Uterus (tissue), 4 donors: ENCODE results near the gene SP110. TPM values are rescaled to one million over a fixed set of nuclear protein-coding genes. Genes with fewer than 3 reads are reported as not detected.
"Not testable (repeated sequence)": the region's sequence is repeated elsewhere in the genome, so short reads cannot be mapped to it uniquely, and the experiment has no call there.

Experiments used
- DNase-seq, 2 donors: peaks; one replicate each; pipeline ENCODE4 v3.0.0-alpha.2; 2019 to 2020
- H3K27ac ChIP-seq, 2 donors: fragments of 200-600 bp; sonication (generic); 1 replicate in 1 of 2; 2 replicates in 1 of 2; pipeline ENCODE4 v1.5.1; 2016 to 2018
- H3K27me3 ChIP-seq, 2 donors: fragments of 200-600 bp; sonication (generic); one replicate each; pipeline ENCODE4 v1.5.1; 2018 to 2019; ENCODE audit warnings: control low read depth in 1 of 2
- H3K36me3 ChIP-seq, 2 donors: fragments of 200-600 bp; sonication (generic); one replicate each; pipeline ENCODE4 v1.5.1; 2019; ENCODE audit warnings: control low read depth in 1 of 2
- H3K4me1 ChIP-seq, 2 donors: fragments of 200-600 bp; sonication (generic); one replicate each; pipeline ENCODE4 v1.5.1; 2018 to 2019; ENCODE audit warnings: control low read depth in 1 of 2
- H3K4me3 ChIP-seq, 2 donors: fragments of 200-600 bp; sonication (generic); 1 replicate in 1 of 2; 2 replicates in 1 of 2; pipeline ENCODE4 v1.5.1; 2018 to 2019; ENCODE audit warnings: mild to moderate bottlenecking in 1 of 2
- H3K9me3 ChIP-seq, 2 donors: fragments of 200-600 bp; sonication (generic); one replicate each; pipeline ENCODE4 v1.5.1; 2019; ENCODE audit warnings: control low read depth in 1 of 2
- POLR2A ChIP-seq, 2 donors: fragments of 450-650 bp; IDR thresholded peaks; one replicate each; pipeline ENCODE4 v1.6.1; 2016; ENCODE audit warnings: antibody characterized with exemption in 2 of 2, mild to moderate bottlenecking in 1 of 2, moderate library complexity in 1 of 2
- intact Hi-C: fragments of 100-400 bp; cut with DNase I; formaldehyde crosslinking; loops from one replicate; pipeline ENCODE4 v1.15.1; 2023; ENCODE audit warnings: low total_unique reads
- total RNA-seq, 4 donors: library from RNA; depleted of rRNA in 3 of 4; stranded (reverse); fragments of >200 nt in 3 of 4; gene quantifications; one replicate each; pipeline versions ENCODE4 v1.1.0 to v1.2.4, GENCODE V29; 2014 to 2023
- TF ChIP-seq, protein P1 (sequence below), 4 experiments: fragments of 200-600 bp in 2 of 4; fragments of 450-650 bp in 2 of 4; sonication (generic) in 2 of 4; IDR thresholded peaks; one replicate each; pipeline ENCODE4 v1.5.1; 2016 to 2019; ENCODE audit warnings: antibody characterized with exemption in 4 of 4, mild to moderate bottlenecking in 2 of 4, moderate library complexity in 1 of 4
- donor health status: DM: yes; HTN: yes; CAD: no.

Gene SP110
- total RNA-seq, 4 donors from 2014 or later: 10.5 to 77.9 (median 23.8) TPM

DNA sequence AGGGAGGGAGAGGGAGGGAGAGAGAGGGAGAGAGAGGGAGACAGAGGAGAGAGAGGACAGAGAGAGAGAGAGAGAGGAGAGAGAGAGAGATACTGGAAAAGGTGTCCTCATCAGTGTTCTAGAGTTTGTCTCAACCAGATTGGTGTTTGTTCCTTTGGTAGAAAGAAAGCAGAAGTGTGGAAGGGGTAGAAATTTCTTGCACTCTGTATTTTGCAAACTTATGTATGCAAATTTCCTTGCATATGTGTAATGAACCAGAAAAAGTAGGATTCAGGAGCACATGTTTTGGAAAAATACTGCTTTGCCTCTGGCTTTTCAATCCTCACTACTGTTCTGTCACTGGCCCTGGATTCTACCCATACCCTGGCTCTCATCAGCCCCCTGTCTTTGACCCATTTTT is 4.7 kb upstream of the SP110 start:
- Histone ChIP-seq H3K4me1 (no peaks in the 10 kb centered on the region), H3K4me3 (no peak overlapping the region), H3K27ac (no peak overlapping the region), H3K27me3 (no peaks in the 10 kb centered on the region), H3K36me3 (no peaks in the 10 kb centered on the region), H3K9me3 (no peaks in the 10 kb centered on the region)
- no peak for DNase-seq
- no peak for TF ChIP-seq POLR2A (IDR thresholded peaks at IDR 0.05)
- TF ChIP-seq, protein P1, sequence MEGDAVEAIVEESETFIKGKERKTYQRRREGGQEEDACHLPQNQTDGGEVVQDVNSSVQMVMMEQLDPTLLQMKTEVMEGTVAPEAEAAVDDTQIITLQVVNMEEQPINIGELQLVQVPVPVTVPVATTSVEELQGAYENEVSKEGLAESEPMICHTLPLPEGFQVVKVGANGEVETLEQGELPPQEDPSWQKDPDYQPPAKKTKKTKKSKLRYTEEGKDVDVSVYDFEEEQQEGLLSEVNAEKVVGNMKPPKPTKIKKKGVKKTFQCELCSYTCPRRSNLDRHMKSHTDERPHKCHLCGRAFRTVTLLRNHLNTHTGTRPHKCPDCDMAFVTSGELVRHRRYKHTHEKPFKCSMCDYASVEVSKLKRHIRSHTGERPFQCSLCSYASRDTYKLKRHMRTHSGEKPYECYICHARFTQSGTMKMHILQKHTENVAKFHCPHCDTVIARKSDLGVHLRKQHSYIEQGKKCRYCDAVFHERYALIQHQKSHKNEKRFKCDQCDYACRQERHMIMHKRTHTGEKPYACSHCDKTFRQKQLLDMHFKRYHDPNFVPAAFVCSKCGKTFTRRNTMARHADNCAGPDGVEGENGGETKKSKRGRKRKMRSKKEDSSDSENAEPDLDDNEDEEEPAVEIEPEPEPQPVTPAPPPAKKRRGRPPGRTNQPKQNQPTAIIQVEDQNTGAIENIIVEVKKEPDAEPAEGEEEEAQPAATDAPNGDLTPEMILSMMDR (IDR thresholded peaks at IDR 0.05): no peak
- intact Hi-C loops: no loop called here

DNA sequence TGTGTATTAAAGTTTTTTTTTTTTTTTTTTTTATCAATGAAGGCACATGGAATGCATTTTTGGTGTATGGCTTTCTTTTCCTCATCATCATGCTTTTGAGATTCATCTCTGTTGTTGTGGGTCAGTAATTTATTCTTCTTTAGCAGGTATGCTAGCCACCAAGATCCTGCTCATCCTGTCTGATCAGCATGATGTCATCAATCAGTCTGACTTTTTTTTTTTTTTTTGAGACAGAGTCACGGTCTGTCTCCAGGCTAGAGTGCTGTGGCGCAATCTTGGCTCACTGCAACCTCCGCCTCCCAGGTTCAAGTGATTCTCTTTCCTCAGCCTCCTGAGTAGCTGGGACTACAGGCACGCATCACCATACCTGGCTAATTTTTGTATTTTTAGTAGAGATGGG is 3.0 kb upstream of the SP110 start:
- DNase-seq, H3K27ac ChIP-seq, H3K27me3 ChIP-seq, H3K9me3 ChIP-seq, H3K4me3 ChIP-seq, H3K4me1 ChIP-seq, H3K36me3 ChIP-seq, intact Hi-C loops: not testable (repeated sequence)

DNA sequence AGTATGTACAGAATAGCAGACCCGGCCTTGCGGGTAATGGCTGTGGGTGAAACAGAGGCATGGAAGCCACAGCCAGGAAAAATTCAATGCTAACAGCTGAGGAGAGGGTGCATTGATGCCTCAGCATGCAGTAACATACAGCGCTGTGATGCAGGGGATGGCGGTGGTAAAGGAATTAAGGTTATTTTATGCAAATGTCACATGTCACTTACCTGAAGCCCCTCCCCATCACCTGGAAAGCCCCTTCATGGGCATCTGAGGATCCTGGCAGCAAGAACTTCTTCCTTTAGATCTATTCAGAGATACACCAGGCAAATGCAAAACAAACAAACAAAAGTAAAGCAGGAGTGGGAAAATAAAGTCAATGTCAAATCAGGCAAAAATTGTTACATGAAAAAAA is 1.7 kb upstream of the SP110 start:
- peaks cover 0 to 3% of the 10 kb centered on the region in 2 donors for H3K4me1 ChIP-seq
- H3K9me3 ChIP-seq: no peaks in the 10 kb centered on the region
- H3K36me3 ChIP-seq: no peaks in the 10 kb centered on the region
- no peaks in the 10 kb centered on the region for H3K27me3 ChIP-seq
- intact Hi-C loops: no loop called here
- no peak for TF ChIP-seq POLR2A (IDR thresholded peaks at IDR 0.05)
- TF ChIP-seq, protein P1 (IDR thresholded peaks at IDR 0.05): no peak
- H3K4me3 ChIP-seq: no peak overlapping the region
- DNase-seq: no peak
- H3K27ac ChIP-seq: no peak overlapping the region

DNA sequence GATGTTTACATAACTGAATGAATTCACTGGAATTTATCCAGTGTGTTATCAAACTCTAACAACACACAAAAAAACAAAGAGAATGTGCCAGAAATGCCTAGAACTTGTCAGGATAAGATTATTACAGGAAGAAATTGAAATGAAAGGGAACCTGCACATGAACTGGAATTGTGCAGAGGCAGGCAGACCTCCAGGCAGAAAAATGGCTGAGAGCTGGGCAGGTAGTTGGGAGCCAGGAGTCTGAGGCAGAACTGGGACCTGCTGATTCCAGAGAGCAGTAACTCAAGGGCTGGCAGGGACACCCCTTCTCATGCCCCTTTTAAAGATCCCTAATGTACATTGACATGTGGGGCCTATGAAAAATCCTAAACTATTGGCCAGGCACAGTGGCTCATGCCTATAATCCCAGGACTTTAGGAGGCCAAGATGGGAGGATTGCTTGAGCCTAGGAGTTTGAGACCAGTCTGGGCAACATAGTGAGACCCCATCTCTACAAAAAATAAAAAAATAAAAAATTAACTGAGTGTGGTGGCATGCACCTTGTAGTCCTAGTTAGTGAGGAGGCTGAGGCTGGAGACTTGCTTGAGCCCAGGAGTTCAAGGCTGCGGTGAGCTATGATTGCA is 674 bp upstream of the SP110 start:
- H3K36me3 ChIP-seq: no peaks in the 10 kb centered on the region
- intact Hi-C loops: no loop called here
- peak overlapping the region; percentile 76 to 89 for H3K27ac ChIP-seq
- DNase-seq: no peak
- no peaks in the 10 kb centered on the region for H3K27me3 ChIP-seq
- H3K9me3 ChIP-seq: no peaks in the 10 kb centered on the region
- H3K4me3 ChIP-seq: peak overlapping the region; percentile 58 to 64
- TF ChIP-seq, protein P1 (IDR thresholded peaks at IDR 0.05): no peak
- no peak for TF ChIP-seq POLR2A (IDR thresholded peaks at IDR 0.05)
- peaks cover 0 to 3% of the 10 kb centered on the region in 2 donors for H3K4me1 ChIP-seq

DNA sequence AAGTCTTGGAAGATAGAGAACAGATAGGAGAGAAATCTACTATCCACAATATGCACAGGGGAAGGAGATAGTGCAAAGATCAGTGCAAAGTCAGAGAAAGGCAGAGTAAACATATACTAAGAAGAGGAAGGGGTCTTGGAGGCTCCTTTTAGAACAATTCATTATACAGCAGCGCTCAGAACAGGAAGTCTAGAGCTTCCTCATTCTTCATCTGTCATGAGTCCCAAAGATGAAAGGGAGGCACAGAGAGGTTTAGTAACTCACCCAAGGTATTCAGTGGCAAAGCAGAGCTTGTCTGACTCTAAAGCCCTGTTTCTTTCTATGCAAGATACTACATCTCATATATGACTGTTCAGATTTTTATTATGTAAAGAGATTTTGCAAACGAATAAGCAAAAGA is 1.4 kb downstream of the SP110 start:
- intact Hi-C loops: no loop called here
- Histone ChIP-seq H3K9me3 (no peaks in the 10 kb centered on the region), H3K36me3 (no peaks in the 10 kb centered on the region), H3K27me3 (no peaks in the 10 kb centered on the region), H3K4me3 (peak overlapping the region in 1 of 2 donors; percentile 58), H3K4me1 (peaks cover 0 to 3% of the 10 kb centered on the region in 2 donors), H3K27ac (peak overlapping the region; percentile 4 to 7)
- no peak for DNase-seq
- no peak for TF ChIP-seq POLR2A (IDR thresholded peaks at IDR 0.05)
- TF ChIP-seq, protein P1 (IDR thresholded peaks at IDR 0.05): no peak

DNA sequence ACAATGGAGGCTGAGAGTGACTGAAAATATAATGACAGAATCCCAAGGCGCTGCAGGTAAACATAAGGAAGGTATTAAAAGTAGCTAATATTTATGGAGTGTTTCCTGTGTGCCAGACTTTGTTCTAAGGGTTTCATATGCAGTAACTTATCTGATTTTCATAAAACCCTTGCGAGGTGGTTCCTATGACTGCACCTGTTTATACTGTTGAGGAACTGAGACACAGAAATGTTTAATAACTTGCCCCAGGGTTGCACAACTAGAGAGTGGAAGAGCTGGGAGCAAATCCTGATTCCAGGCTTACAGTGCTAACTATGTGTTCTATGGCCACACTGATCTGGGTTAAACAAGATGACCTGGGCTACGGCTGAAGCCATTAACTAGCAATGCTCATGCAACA is 2.4 kb downstream of the SP110 start:
- intact Hi-C loops: no loop called here

More for the DNA sequence above, 2.4 kb downstream of the SP110 start:
- Histone ChIP-seq H3K27ac (no peak overlapping the region), H3K4me3 (no peak overlapping the region), H3K36me3 (no peaks in the 10 kb centered on the region), H3K9me3 (no peaks in the 10 kb centered on the region), H3K27me3 (no peaks in the 10 kb centered on the region), H3K4me1 (peaks cover 0 to 3% of the 10 kb centered on the region in 2 donors)
- TF ChIP-seq POLR2A (IDR thresholded peaks at IDR 0.05): no peak
- TF ChIP-seq, protein P1 (IDR thresholded peaks at IDR 0.05): no peak
- no peak for DNase-seq
